Vagina (tissue), 2 donors: ENCODE measurements around the gene CCDC102B. TPM values are rescaled to one million over a fixed set of nuclear protein-coding genes. Genes with fewer than 3 reads are reported as not detected.

Experiments
- DNase-seq, 2 donors: peaks; one replicate each; pipeline ENCODE4 v3.0.0-alpha.2; 2017; ENCODE audit errors: extremely low spot score in 2 of 2
- H3K27ac ChIP-seq: fragments of 200-600 bp; sonication (generic); one replicate; pipeline ENCODE4 v1.5.1; 2019
- H3K27me3 ChIP-seq: fragments of 200-600 bp; sonication (generic); one replicate; pipeline ENCODE4 v1.5.1; 2019
- H3K36me3 ChIP-seq, 2 donors: fragments of 200-600 bp; sonication (generic); one replicate each; pipeline ENCODE4 v1.5.1; 2017 to 2019
- H3K4me1 ChIP-seq: fragments of 200-600 bp; sonication (generic); one replicate; pipeline ENCODE4 v1.5.1; 2019
- H3K4me3 ChIP-seq, 2 donors: fragments of 200-600 bp; sonication (generic); 1 replicate in 1 of 2; 2 replicates in 1 of 2; pipeline ENCODE4 v1.5.1; 2016 to 2019
- H3K9me3 ChIP-seq: fragments of 200-600 bp; sonication (generic); one replicate; pipeline ENCODE4 v1.5.1; 2019
- CTCF ChIP-seq, 3 experiments: fragments of 450-650 bp in 2 of 3; fragments of 200-600 bp in 1 of 3; sonication (generic) in 1 of 3; IDR thresholded peaks; one replicate each; pipeline ENCODE4 v1.5.1; 2017 to 2019; ENCODE audit warnings: antibody characterized with exemption in 3 of 3, mild to moderate bottlenecking in 2 of 3, moderate library complexity in 2 of 3
- POLR2A ChIP-seq, 2 donors: fragments of 450-650 bp; IDR thresholded peaks; one replicate each; pipeline ENCODE4 v1.6.1; 2017; ENCODE audit warnings: antibody characterized with exemption in 2 of 2, mild to moderate bottlenecking in 2 of 2, moderate library complexity in 2 of 2
- POLR2AphosphoS5 ChIP-seq, 2 donors: sonication (generic); formaldehyde crosslinking; IDR thresholded peaks; one replicate each; pipeline ENCODE4 v1.9.0; 2017; ENCODE audit warnings: antibody characterized with exemption in 2 of 2, mild to moderate bottlenecking in 2 of 2, low read depth in 1 of 2; ENCODE audit not compliant: insufficient read depth in 1 of 2
- intact Hi-C: fragments of 100-400 bp; cut with DNase I; formaldehyde crosslinking; loops from one replicate; pipeline ENCODE4 v1.15.1; 2023
- total RNA-seq: library from RNA; depleted of rRNA; stranded (reverse); fragments of >200 nt; gene quantifications from one replicate; pipeline ENCODE4 v1.2.3, GENCODE V29; 2016

Gene CCDC102B
- total RNA-seq, 1 donor from 2014 or later: 6.4 TPM

GRCh38 chr18:68887410-68887809, 89.5 kb downstream of the CCDC102B start:
- Histone ChIP-seq H3K27me3 (no peaks in the 10 kb centered on the region), H3K27ac (no peak overlapping the region), H3K9me3 (no peaks in the 10 kb centered on the region), H3K4me3 (no peak overlapping the region), H3K36me3 (no peaks in the 10 kb centered on the region), H3K4me1 (no peaks in the 10 kb centered on the region)
- intact Hi-C loops: no loop called here
- no peak for DNase-seq
- TF ChIP-seq CTCF (IDR thresholded peaks at IDR 0.05): no peak
- no peak for TF ChIP-seq POLR2A (IDR thresholded peaks at IDR 0.05)

GRCh38 chr18:68893354-68893753, 95.5 kb downstream of the CCDC102B start:
- Histone ChIP-seq H3K4me3 (no peak overlapping the region), H3K27me3 (no peaks in the 10 kb centered on the region), H3K36me3 (no peaks in the 10 kb centered on the region), H3K27ac (no peak overlapping the region), H3K4me1 (no peaks in the 10 kb centered on the region), H3K9me3 (no peaks in the 10 kb centered on the region)
- TF ChIP-seq CTCF (IDR thresholded peaks at IDR 0.05) (no peak), POLR2AphosphoS5 (IDR thresholded peaks at IDR 0.05; ENCODE audit: insufficient read depth in 1 of 2, low read depth in 1 of 2) (no peak), POLR2A (IDR thresholded peaks at IDR 0.05) (no peak)
- no peak for DNase-seq
- intact Hi-C loops: no loop called here

GRCh38 chr18:68897286-68897685, 99.4 kb downstream of the CCDC102B start:
- no peak overlapping the region for H3K27ac ChIP-seq
- no peaks in the 10 kb centered on the region for H3K9me3 ChIP-seq
- no peaks in the 10 kb centered on the region for H3K27me3 ChIP-seq
- H3K4me3 ChIP-seq: no peak overlapping the region
- TF ChIP-seq POLR2AphosphoS5 (IDR thresholded peaks at IDR 0.05; ENCODE audit: insufficient read depth in 1 of 2, low read depth in 1 of 2) (no peak), POLR2A (IDR thresholded peaks at IDR 0.05) (no peak), CTCF (IDR thresholded peaks at IDR 0.05) (no peak)
- no peaks in the 10 kb centered on the region for H3K36me3 ChIP-seq
- intact Hi-C loops: no loop called here
- no peak for DNase-seq
- H3K4me1 ChIP-seq: no peaks in the 10 kb centered on the region

GRCh38 chr18:68909579-68909978, 111.7 kb downstream of the CCDC102B start:
- no peak for DNase-seq
- Histone ChIP-seq H3K9me3 (no peaks in the 10 kb centered on the region), H3K27ac (no peak overlapping the region), H3K4me3 (no peak overlapping the region), H3K4me1 (no peaks in the 10 kb centered on the region), H3K36me3 (no peaks in the 10 kb centered on the region), H3K27me3 (no peaks in the 10 kb centered on the region)
- TF ChIP-seq POLR2AphosphoS5 (IDR thresholded peaks at IDR 0.05; ENCODE audit: insufficient read depth in 1 of 2, low read depth in 1 of 2) (no peak), POLR2A (IDR thresholded peaks at IDR 0.05) (no peak), CTCF (IDR thresholded peaks at IDR 0.05) (no peak)
- intact Hi-C loops: no loop called here

GRCh38 chr18:68915061-68915460, 117.2 kb downstream of the CCDC102B start:
- DNase-seq: no peak
- H3K27me3 ChIP-seq: no peaks in the 10 kb centered on the region
- H3K36me3 ChIP-seq: no peaks in the 10 kb centered on the region
- H3K4me1 ChIP-seq: no peaks in the 10 kb centered on the region
- H3K4me3 ChIP-seq: no peak overlapping the region
- intact Hi-C loops: no loop called here
- no peak overlapping the region for H3K27ac ChIP-seq
- no peaks in the 10 kb centered on the region for H3K9me3 ChIP-seq
- no peak for TF ChIP-seq POLR2AphosphoS5 (IDR thresholded peaks at IDR 0.05; ENCODE audit: insufficient read depth in 1 of 2, low read depth in 1 of 2)
- TF ChIP-seq CTCF (IDR thresholded peaks at IDR 0.05): no peak
- no peak for TF ChIP-seq POLR2A (IDR thresholded peaks at IDR 0.05)
